ENCODE data around the gene MAML3. TPM values are rescaled to one million over a fixed set of nuclear protein-coding genes. Genes with fewer than 3 reads are reported as not detected.

Gene MAML3
- total RNA-seq, 1 donor from 2014 or later: 24.8 TPM

DNA sequence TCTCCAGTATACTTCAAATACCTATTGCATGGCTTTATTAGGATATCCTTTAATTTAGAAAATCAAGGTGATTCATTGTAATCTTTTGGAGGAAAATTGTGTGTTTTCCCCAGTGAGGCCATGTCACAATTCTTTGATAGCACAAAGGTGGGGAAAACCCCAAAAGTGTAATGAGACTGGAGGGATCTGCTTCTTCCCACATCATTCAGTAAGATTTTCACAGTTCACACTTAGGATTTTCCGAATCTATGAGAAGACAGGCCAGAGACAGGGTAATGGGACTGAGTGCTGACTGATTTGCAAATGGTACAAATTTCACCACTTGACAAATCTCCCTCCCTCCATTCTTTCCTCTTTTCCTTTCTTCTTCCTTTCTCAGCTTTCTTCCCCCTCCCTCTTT lies 307.2 kb downstream of the MAML3 start:
- Mint-ChIP-seq H3K27me3 (ENCODE audit: low read depth) (no peaks in the 10 kb centered on the region), H3K9me3 (no peaks in the 10 kb centered on the region), H3K4me1 (peaks cover 10% of the 10 kb centered on the region), H3K4me3 (no peak overlapping the region), H3K36me3 (no peaks in the 10 kb centered on the region), H3K27ac (no peak overlapping the region)
- TF ChIP-seq, protein P1, sequence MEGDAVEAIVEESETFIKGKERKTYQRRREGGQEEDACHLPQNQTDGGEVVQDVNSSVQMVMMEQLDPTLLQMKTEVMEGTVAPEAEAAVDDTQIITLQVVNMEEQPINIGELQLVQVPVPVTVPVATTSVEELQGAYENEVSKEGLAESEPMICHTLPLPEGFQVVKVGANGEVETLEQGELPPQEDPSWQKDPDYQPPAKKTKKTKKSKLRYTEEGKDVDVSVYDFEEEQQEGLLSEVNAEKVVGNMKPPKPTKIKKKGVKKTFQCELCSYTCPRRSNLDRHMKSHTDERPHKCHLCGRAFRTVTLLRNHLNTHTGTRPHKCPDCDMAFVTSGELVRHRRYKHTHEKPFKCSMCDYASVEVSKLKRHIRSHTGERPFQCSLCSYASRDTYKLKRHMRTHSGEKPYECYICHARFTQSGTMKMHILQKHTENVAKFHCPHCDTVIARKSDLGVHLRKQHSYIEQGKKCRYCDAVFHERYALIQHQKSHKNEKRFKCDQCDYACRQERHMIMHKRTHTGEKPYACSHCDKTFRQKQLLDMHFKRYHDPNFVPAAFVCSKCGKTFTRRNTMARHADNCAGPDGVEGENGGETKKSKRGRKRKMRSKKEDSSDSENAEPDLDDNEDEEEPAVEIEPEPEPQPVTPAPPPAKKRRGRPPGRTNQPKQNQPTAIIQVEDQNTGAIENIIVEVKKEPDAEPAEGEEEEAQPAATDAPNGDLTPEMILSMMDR (IDR thresholded peaks at IDR 0.05; ENCODE audit: unreplicated experiment): no peak
- DNase-seq (ENCODE audit: low spot score in 2 of 2, unreplicated experiment in 2 of 2): no peak

GRCh38 chr4:139845453-139846093 lies 308.4 kb downstream of the MAML3 start:
- H3K9me3 Mint-ChIP-seq: no peaks in the 10 kb centered on the region
- H3K27me3 Mint-ChIP-seq (ENCODE audit: low read depth): no peaks in the 10 kb centered on the region
- H3K4me1 Mint-ChIP-seq: peaks cover 17% of the 10 kb centered on the region
- no peak overlapping the region for H3K4me3 Mint-ChIP-seq
- TF ChIP-seq, protein P1 (IDR thresholded peaks at IDR 0.05; ENCODE audit: unreplicated experiment): no peak
- no peak for DNase-seq (ENCODE audit: low spot score in 2 of 2, unreplicated experiment in 2 of 2)
- no peaks in the 10 kb centered on the region for H3K36me3 Mint-ChIP-seq
- no peak overlapping the region for H3K27ac Mint-ChIP-seq

DNA sequence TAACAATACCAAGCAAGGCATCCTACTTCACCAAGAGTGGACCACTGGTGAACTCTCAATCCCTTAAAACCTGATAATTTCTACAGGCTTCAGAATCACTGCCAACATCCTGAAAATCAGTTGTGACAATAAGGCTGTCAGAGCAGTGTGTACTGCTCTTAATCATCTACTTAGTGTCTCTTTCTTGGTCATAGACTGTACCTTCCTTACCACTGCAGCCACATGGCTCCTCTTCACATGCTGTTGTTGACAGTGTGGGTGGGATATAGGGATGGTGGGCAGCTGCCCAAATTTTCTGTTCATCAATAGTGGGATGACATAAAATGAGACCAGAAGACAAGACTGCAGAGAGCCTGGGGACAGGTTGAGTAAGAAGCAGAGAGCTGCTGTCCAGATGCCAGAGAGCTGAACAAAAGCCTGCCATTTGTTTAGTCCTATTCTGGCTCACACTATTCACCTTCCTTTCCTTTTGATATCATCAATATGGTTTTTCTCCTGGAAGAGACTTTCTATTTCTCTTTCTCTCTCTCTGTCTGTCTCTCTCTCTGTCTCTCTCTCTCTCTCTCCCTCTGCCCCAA lies 309.4 kb downstream of the MAML3 start:
- no peak for DNase-seq (ENCODE audit: low spot score in 2 of 2, unreplicated experiment in 2 of 2)
- Mint-ChIP-seq H3K27ac (no peak overlapping the region), H3K9me3 (no peaks in the 10 kb centered on the region), H3K4me3 (no peak overlapping the region), H3K36me3 (no peaks in the 10 kb centered on the region), H3K27me3 (ENCODE audit: low read depth) (no peaks in the 10 kb centered on the region), H3K4me1 (peaks cover 25% of the 10 kb centered on the region)
- TF ChIP-seq, protein P1 (IDR thresholded peaks at IDR 0.05; ENCODE audit: unreplicated experiment): no peak

DNA sequence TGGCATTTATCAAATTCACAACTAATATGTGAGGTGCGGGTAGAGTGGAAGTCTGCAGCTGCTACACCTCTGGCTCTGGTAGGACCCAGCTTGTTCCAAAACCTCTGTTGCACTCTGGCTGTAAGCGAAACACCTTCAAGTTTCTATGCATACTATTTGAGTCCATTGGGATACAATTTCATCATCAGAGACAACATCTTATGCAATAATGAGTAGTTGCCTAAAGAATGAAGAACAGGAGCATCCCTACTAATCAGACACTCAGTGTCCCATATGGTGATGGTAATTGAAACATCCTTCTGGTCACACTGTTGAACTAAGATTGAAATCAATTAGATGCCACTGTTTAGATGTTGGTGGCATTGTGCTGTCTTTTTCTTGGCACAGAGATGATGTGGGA lies 309.9 kb downstream of the MAML3 start:
- Mint-ChIP-seq H3K27ac (no peak overlapping the region), H3K4me1 (peaks cover 25% of the 10 kb centered on the region), H3K9me3 (no peaks in the 10 kb centered on the region), H3K4me3 (no peak overlapping the region), H3K36me3 (no peaks in the 10 kb centered on the region), H3K27me3 (ENCODE audit: low read depth) (no peaks in the 10 kb centered on the region)
- no peak for DNase-seq (ENCODE audit: low spot score in 2 of 2, unreplicated experiment in 2 of 2)
- TF ChIP-seq, protein P1 (IDR thresholded peaks at IDR 0.05; ENCODE audit: unreplicated experiment): no peak

GRCh38 chr4:139843641-139844040 lies 310.3 kb downstream of the MAML3 start:
- TF ChIP-seq, protein P1 (IDR thresholded peaks at IDR 0.05; ENCODE audit: unreplicated experiment): no peak
- H3K36me3 Mint-ChIP-seq: no peaks in the 10 kb centered on the region
- H3K4me1 Mint-ChIP-seq: peaks cover 24% of the 10 kb centered on the region
- no peaks in the 10 kb centered on the region for H3K9me3 Mint-ChIP-seq
- no peak overlapping the region for H3K27ac Mint-ChIP-seq
- H3K4me3 Mint-ChIP-seq: no peak overlapping the region
- H3K27me3 Mint-ChIP-seq (ENCODE audit: low read depth): no peaks in the 10 kb centered on the region
- no peak for DNase-seq (ENCODE audit: low spot score in 2 of 2, unreplicated experiment in 2 of 2)

Data from mesothelial cell of epicardium (in vitro differentiated cells).